GM21737 (cell line): ENCODE measurements around the gene BBS5.

Source experiments
- ATAC-seq: cut with Tn5 transposase; IDR thresholded peaks from one replicate; pipeline ENCODE4 v1.9.1; 2021; ENCODE audit warnings: mild to moderate bottlenecking, moderate library complexity; ENCODE audit not compliant: unreplicated experiment

Gene BBS5

GRCh38 chr2:169540146-169540545 is 60.9 kb downstream of the BBS5 start:
- no peak for ATAC-seq

- ATAC-seq: no peak
Measured at GRCh38 chr2:169542433-169542832, 63.1 kb downstream of the BBS5 start.

GRCh38 chr2:169546756-169547155 is 67.5 kb downstream of the BBS5 start:
- no peak for ATAC-seq
